ENCODE data around the gene NDUFA6. TPM values are rescaled to one million over a fixed set of nuclear protein-coding genes. Genes with fewer than 3 reads are reported as not detected.

NDUFA6 gene
- total and polyA plus RNA-seq, 10 of the 15 experiments (the other 5 are each of a cell fraction or from before 2014, with no cell fraction given) = 85.9 to 511 (median 128) TPM

GRCh38 chr22:42079319-42080251, 11.0 kb downstream of the NDUFA6 start, which contains the start of gene SMDT1 (continued):
- TF ChIP-seq KAT2A (conservative IDR thresholded peaks at IDR 0.05; ENCODE audit: control insufficient read depth, low read depth, low read length) = no peak
- TF ChIP-seq HDAC6 (IDR thresholded peaks at IDR 0.05; ENCODE audit: unreplicated experiment) = peak; percentile 29
- TF ChIP-seq CTCF (IDR thresholded peaks at IDR 0.05 in 2 of 3, conservative IDR thresholded peaks at IDR 0.05 in 1 of 3; ENCODE audit: control insufficient read depth in 2 of 3, extremely low read depth in 1 of 3, insufficient read depth in 1 of 3, low read depth in 3 of 3, low read length in 3 of 3) = no peak
- TF ChIP-seq ATF3 (IDR thresholded peaks at IDR 0.05; ENCODE audit: borderline replicate concordance, extremely low read depth, low read depth, low read length) = no peak
- TF ChIP-seq WRNIP1 (IDR thresholded peaks at IDR 0.05; ENCODE audit: borderline replicate concordance, low read depth, low read length) = peak; percentile 61; the same call in 1 of the 2 replicates
- TF ChIP-seq EED (IDR thresholded peaks at IDR 0.05; ENCODE audit: low read depth) = peak; percentile 12; the same call in 1 of the 2 replicates
- no peak for TF ChIP-seq SUZ12 (IDR thresholded peaks at IDR 0.05; ENCODE audit: unreplicated experiment)
- 0 out of 2 replicates have a peak, but pooled peaks have one; percentile 46 for TF ChIP-seq TARDBP (IDR thresholded peaks at IDR 0.05; ENCODE audit: borderline replicate concordance)
- no peak for TF ChIP-seq SRF (IDR thresholded peaks at IDR 0.05; ENCODE audit: low read depth in 2 of 2, low read length in 2 of 2)
- TF ChIP-seq ESRRA (IDR thresholded peaks at IDR 0.05; ENCODE audit: low read length) = 0 out of 2 replicates have a peak, but pooled peaks have one; percentile 63
- no peak for TF ChIP-seq RAD21 (IDR thresholded peaks at IDR 0.05; ENCODE audit: insufficient read depth, low read depth, low read length)
- peak; percentile 27; the same call in 1 of the 2 replicates for TF ChIP-seq HDGF (IDR thresholded peaks at IDR 0.05)
- TF ChIP-seq CREM (IDR thresholded peaks at IDR 0.05; ENCODE audit: low read depth) = peak; percentile 73
- 0 out of 2 replicates have a peak, but pooled peaks have one; percentile 16 for TF ChIP-seq NRF1 (conservative IDR thresholded peaks at IDR 0.05; ENCODE audit: low read depth, low read length)
- TF ChIP-seq HSF1 (IDR thresholded peaks at IDR 0.05; ENCODE audit: low read depth, low read length) = no peak
- no peak; the same call in 1 of the 2 replicates for TF ChIP-seq ATF7 (IDR thresholded peaks at IDR 0.05; ENCODE audit: low read depth)
- TF ChIP-seq PML (IDR thresholded peaks at IDR 0.05; ENCODE audit: low read length) = peak; percentile 90
- 0 out of 2 replicates have a peak, but pooled peaks have one; percentile 12 for TF ChIP-seq ZBTB40 (IDR thresholded peaks at IDR 0.05; ENCODE audit: borderline replicate concordance)
- no peak for TF ChIP-seq FOXK2 (IDR thresholded peaks at IDR 0.05)
- TF ChIP-seq STAT1 (conservative IDR thresholded peaks at IDR 0.05) = no peak
- peak; percentile 98 for TF ChIP-seq YY1 (IDR thresholded peaks at IDR 0.05; ENCODE audit: low read depth, low read length)
- TF ChIP-seq NR2F1 (conservative IDR thresholded peaks at IDR 0.05) = peak; percentile 70; the same call in 1 of the 2 replicates

Data from GM12878 (cell line).